Measurements from ENCODE around the gene TANGO6.

TANGO6 gene

GRCh38 chr16:69019811-69020210 lies 176.5 kb downstream of the TANGO6 start:
- Histone ChIP-seq H3K36me3 (ENCODE audit: control insufficient read depth, insufficient read depth, low read length, severe bottlenecking) (no peaks in the 10 kb centered on the region), H3K9ac (ENCODE audit: low read length) (no peak overlapping the region), H3K4me1 (ENCODE audit: control insufficient read depth, insufficient read depth, low read length) (peaks cover 10% of the 10 kb centered on the region), H3K9me3 (ENCODE audit: control insufficient read depth, low read length) (no peaks in the 10 kb centered on the region), H3K27me3 (replicated peaks; ENCODE audit: control insufficient read depth, insufficient read depth, low read length) (no peaks in the 10 kb centered on the region), H3K4me3 (ENCODE audit: low read length) (no peak overlapping the region)
- DNase-seq (ENCODE audit: low read depth): no peak

GRCh38 chr16:69029121-69029520 lies 185.8 kb downstream of the TANGO6 start:
- no peaks in the 10 kb centered on the region for H3K9me3 ChIP-seq (ENCODE audit: control insufficient read depth, low read length)
- H3K4me1 ChIP-seq (ENCODE audit: control insufficient read depth, insufficient read depth, low read length): no peaks in the 10 kb centered on the region
- H3K4me3 ChIP-seq (ENCODE audit: low read length): no peak overlapping the region
- H3K36me3 ChIP-seq (ENCODE audit: control insufficient read depth, insufficient read depth, low read length, severe bottlenecking): peaks cover 5% of the 10 kb centered on the region
- H3K9ac ChIP-seq (ENCODE audit: low read length): no peak overlapping the region
- no peak for DNase-seq (ENCODE audit: low read depth)
- H3K27me3 ChIP-seq (replicated peaks; ENCODE audit: control insufficient read depth, insufficient read depth, low read length): no peaks in the 10 kb centered on the region

GRCh38 chr16:69031877-69032301 lies 188.6 kb downstream of the TANGO6 start:
- no peak overlapping the region for H3K4me3 ChIP-seq (ENCODE audit: low read length)
- DNase-seq (ENCODE audit: low read depth): no peak
- no peak overlapping the region for H3K9ac ChIP-seq (ENCODE audit: low read length)
- H3K36me3 ChIP-seq (ENCODE audit: control insufficient read depth, insufficient read depth, low read length, severe bottlenecking): peaks cover 5% of the 10 kb centered on the region
- H3K27me3 ChIP-seq (replicated peaks; ENCODE audit: control insufficient read depth, insufficient read depth, low read length): no peaks in the 10 kb centered on the region
- H3K4me1 ChIP-seq (ENCODE audit: control insufficient read depth, insufficient read depth, low read length): no peaks in the 10 kb centered on the region
- no peaks in the 10 kb centered on the region for H3K9me3 ChIP-seq (ENCODE audit: control insufficient read depth, low read length)

GRCh38 chr16:69033151-69033949 lies 190.0 kb downstream of the TANGO6 start:
- no peak overlapping the region for H3K9ac ChIP-seq (ENCODE audit: low read length)
- DNase-seq (ENCODE audit: low read depth): no peak
- no peaks in the 10 kb centered on the region for H3K27me3 ChIP-seq (replicated peaks; ENCODE audit: control insufficient read depth, insufficient read depth, low read length)
- no peaks in the 10 kb centered on the region for H3K4me1 ChIP-seq (ENCODE audit: control insufficient read depth, insufficient read depth, low read length)
- H3K4me3 ChIP-seq (ENCODE audit: low read length): no peak overlapping the region
- peaks cover 5% of the 10 kb centered on the region for H3K36me3 ChIP-seq (ENCODE audit: control insufficient read depth, insufficient read depth, low read length, severe bottlenecking)
- no peaks in the 10 kb centered on the region for H3K9me3 ChIP-seq (ENCODE audit: control insufficient read depth, low read length)

- H3K9me3 ChIP-seq (ENCODE audit: control insufficient read depth, low read length): no peaks in the 10 kb centered on the region
- no peak overlapping the region for H3K9ac ChIP-seq (ENCODE audit: low read length)
- peaks cover 11% of the 10 kb centered on the region for H3K4me1 ChIP-seq (ENCODE audit: control insufficient read depth, insufficient read depth, low read length)
- no peaks in the 10 kb centered on the region for H3K27me3 ChIP-seq (replicated peaks; ENCODE audit: control insufficient read depth, insufficient read depth, low read length)
- no peak overlapping the region for H3K4me3 ChIP-seq (ENCODE audit: low read length)
- H3K36me3 ChIP-seq (ENCODE audit: control insufficient read depth, insufficient read depth, low read length, severe bottlenecking): peaks cover 5% of the 10 kb centered on the region
- no peak for DNase-seq (ENCODE audit: low read depth)
Measured at GRCh38 chr16:69035375-69035774, 192.0 kb downstream of the TANGO6 start.

- no peaks in the 10 kb centered on the region for H3K27me3 ChIP-seq (replicated peaks; ENCODE audit: control insufficient read depth, insufficient read depth, low read length)
Measured at GRCh38 chr16:69036399-69037091, 193.2 kb downstream of the TANGO6 start.

GRCh38 chr16:69037373-69038160 lies 194.2 kb downstream of the TANGO6 start:
- Histone ChIP-seq H3K4me3 (ENCODE audit: low read length) (no peak overlapping the region), H3K9me3 (ENCODE audit: control insufficient read depth, low read length) (peaks cover 6% of the 10 kb centered on the region), H3K9ac (ENCODE audit: low read length) (no peak overlapping the region), H3K27me3 (replicated peaks; ENCODE audit: control insufficient read depth, insufficient read depth, low read length) (no peaks in the 10 kb centered on the region), H3K4me1 (ENCODE audit: control insufficient read depth, insufficient read depth, low read length) (peaks cover 14% of the 10 kb centered on the region), H3K36me3 (ENCODE audit: control insufficient read depth, insufficient read depth, low read length, severe bottlenecking) (peaks cover 13% of the 10 kb centered on the region)
- DNase-seq (ENCODE audit: low read depth): no peak

More at GRCh38 chr16:69036399-69037091, 193.2 kb downstream of the TANGO6 start:
- no peak overlapping the region for H3K4me3 ChIP-seq (ENCODE audit: low read length)
- no peak for DNase-seq (ENCODE audit: low read depth)
- no peak overlapping the region for H3K9ac ChIP-seq (ENCODE audit: low read length)
- H3K4me1 ChIP-seq (ENCODE audit: control insufficient read depth, insufficient read depth, low read length): peaks cover 14% of the 10 kb centered on the region
- peaks cover under 1% of the 10 kb centered on the region for H3K9me3 ChIP-seq (ENCODE audit: control insufficient read depth, low read length)
- H3K36me3 ChIP-seq (ENCODE audit: control insufficient read depth, insufficient read depth, low read length, severe bottlenecking): peaks cover 8% of the 10 kb centered on the region

GRCh38 chr16:69039333-69039941 lies 196.1 kb downstream of the TANGO6 start:
- Histone ChIP-seq H3K9ac (ENCODE audit: low read length) (no peak overlapping the region), H3K27me3 (replicated peaks; ENCODE audit: control insufficient read depth, insufficient read depth, low read length) (no peaks in the 10 kb centered on the region), H3K9me3 (ENCODE audit: control insufficient read depth, low read length) (peaks cover 6% of the 10 kb centered on the region), H3K36me3 (ENCODE audit: control insufficient read depth, insufficient read depth, low read length, severe bottlenecking) (peaks cover 16% of the 10 kb centered on the region), H3K4me1 (ENCODE audit: control insufficient read depth, insufficient read depth, low read length) (peaks cover 14% of the 10 kb centered on the region), H3K4me3 (ENCODE audit: low read length) (no peak overlapping the region)
- no peak for DNase-seq (ENCODE audit: low read depth)

GRCh38 chr16:69040144-69040909 lies 197.0 kb downstream of the TANGO6 start:
- H3K9ac ChIP-seq (ENCODE audit: low read length): no peak overlapping the region
- H3K9me3 ChIP-seq (ENCODE audit: control insufficient read depth, low read length): peaks cover 6% of the 10 kb centered on the region
- H3K4me1 ChIP-seq (ENCODE audit: control insufficient read depth, insufficient read depth, low read length): peaks cover 14% of the 10 kb centered on the region
- H3K36me3 ChIP-seq (ENCODE audit: control insufficient read depth, insufficient read depth, low read length, severe bottlenecking): peaks cover 15% of the 10 kb centered on the region
- DNase-seq (ENCODE audit: low read depth): peak; percentile 8
- no peaks in the 10 kb centered on the region for H3K27me3 ChIP-seq (replicated peaks; ENCODE audit: control insufficient read depth, insufficient read depth, low read length)
- H3K4me3 ChIP-seq (ENCODE audit: low read length): no peak overlapping the region

GRCh38 chr16:69048328-69049120 lies 205.2 kb downstream of the TANGO6 start:
- Histone ChIP-seq H3K36me3 (ENCODE audit: control insufficient read depth, insufficient read depth, low read length, severe bottlenecking) (peaks cover 3% of the 10 kb centered on the region), H3K4me3 (ENCODE audit: low read length) (no peak overlapping the region), H3K9me3 (ENCODE audit: control insufficient read depth, low read length) (no peaks in the 10 kb centered on the region), H3K9ac (ENCODE audit: low read length) (no peak overlapping the region), H3K27me3 (replicated peaks; ENCODE audit: control insufficient read depth, insufficient read depth, low read length) (no peaks in the 10 kb centered on the region), H3K4me1 (ENCODE audit: control insufficient read depth, insufficient read depth, low read length) (no peaks in the 10 kb centered on the region)
- no peak for DNase-seq (ENCODE audit: low read depth)
